Left kidney (tissue), 2 donors: ENCODE results near the gene B4GALNT4. TPM values are rescaled to one million over a fixed set of nuclear protein-coding genes. Genes with fewer than 3 reads are reported as not detected.
"Not testable (repeated sequence)": the region's sequence is repeated elsewhere in the genome, so short reads cannot be mapped to it uniquely, and the experiment has no call there.

Experiments used
- DNase-seq: peaks from one replicate; pipeline ENCODE4 v3.0.0-alpha.2; 2013
- polyA plus RNA-seq: library from polyadenylated mRNA; unstranded; fragments of 120-200 nt; gene quantifications from one replicate; pipeline ENCODE4 v1.2.1, GENCODE V29; 2013; ENCODE audit not compliant: insufficient read length

The B4GALNT4 gene
- polyA plus RNA-seq, 1 donor, result 65.8 TPM

GRCh38 chr11:333616-334263 lies 35.6 kb upstream of the B4GALNT4 start:
- not testable (repeated sequence) for DNase-seq

- DNase-seq, result no peak
Observed at GRCh38 chr11:334264-334994, 34.9 kb upstream of the B4GALNT4 start.

GRCh38 chr11:335779-336658 lies 33.3 kb upstream of the B4GALNT4 start:
- peak; percentile 77 for DNase-seq

- no peak for DNase-seq
Observed at GRCh38 chr11:336659-337198, 32.6 kb upstream of the B4GALNT4 start.

GRCh38 chr11:337711-338110 lies 31.6 kb upstream of the B4GALNT4 start:
- no peak for DNase-seq

- no peak for DNase-seq
Observed at GRCh38 chr11:339963-340362, 29.3 kb upstream of the B4GALNT4 start.

- no peak for DNase-seq
Observed at GRCh38 chr11:340539-341512, 28.5 kb upstream of the B4GALNT4 start.

- DNase-seq, result no peak
Observed at GRCh38 chr11:342328-342727, 27.0 kb upstream of the B4GALNT4 start.

GRCh38 chr11:344836-345578 lies 24.3 kb upstream of the B4GALNT4 start:
- no peak for DNase-seq

- no peak for DNase-seq
Observed at GRCh38 chr11:346529-346928, 22.8 kb upstream of the B4GALNT4 start.

GRCh38 chr11:349270-349954 lies 19.9 kb upstream of the B4GALNT4 start:
- not testable (repeated sequence) for DNase-seq

- not testable (repeated sequence) for DNase-seq
Observed at GRCh38 chr11:350033-350722, 19.1 kb upstream of the B4GALNT4 start.

- DNase-seq, result no peak
Observed at GRCh38 chr11:350723-351255, 18.5 kb upstream of the B4GALNT4 start.

GRCh38 chr11:351411-351810 lies 17.9 kb upstream of the B4GALNT4 start:
- no peak for DNase-seq

GRCh38 chr11:352456-353031 lies 16.8 kb upstream of the B4GALNT4 start:
- DNase-seq, result no peak

GRCh38 chr11:353179-353873 lies 16.0 kb upstream of the B4GALNT4 start:
- DNase-seq, result peak; percentile 68

- DNase-seq, result peak; percentile 92
Observed at GRCh38 chr11:355581-356458, 13.5 kb upstream of the B4GALNT4 start.
